Keratinocyte (primary cell): Measurements from ENCODE around the gene DPM3. TPM values are rescaled to one million over a fixed set of nuclear protein-coding genes. Genes with fewer than 3 reads are reported as not detected.
A peak's percentile ranks its signal among the peaks of the same experiment; 100 is the strongest.

Experiments used
- DNase-seq: peaks from one replicate; pipeline ENCODE4 v3.0.0-alpha.2; 2011; ENCODE audit warnings: low read depth, missing footprints, low spot score
- FAIRE-seq: peaks from 2 replicates; lab custom pipeline; 2011; peaks lifted over from hg19 to GRCh38; lab: Jason Lieb, UNC
- H2AFZ ChIP-seq: 2 replicates; pipeline ENCODE4 v1.6.0; 2012; ENCODE audit warnings: low read length, control low read depth, inconsistent platforms; ENCODE audit not compliant: control insufficient read depth
- H3K27ac ChIP-seq: 2 replicates; pipeline ENCODE4 v1.5.1; 2011; ENCODE audit warnings: low read length; ENCODE audit not compliant: control insufficient read depth, insufficient read depth
- H3K27me3 ChIP-seq: 3 replicates; pipeline ENCODE4 v1.6.0; 2011; ENCODE audit warnings: low read length; ENCODE audit not compliant: control insufficient read depth, insufficient read depth; ENCODE audit errors: extremely low read depth
- H3K36me3 ChIP-seq, 2 experiments: 2 replicates in 1 of 2; 3 replicates in 1 of 2; pipeline ENCODE4 v1.5.1; 2011; ENCODE audit warnings: low read length in 2 of 2, mild to moderate bottlenecking in 1 of 2; ENCODE audit not compliant: control insufficient read depth in 2 of 2, insufficient read depth in 2 of 2; ENCODE audit errors: extremely low read depth in 1 of 2
- H3K4me1 ChIP-seq: 3 replicates; pipeline ENCODE4 v1.5.1; 2011; ENCODE audit warnings: low read length; ENCODE audit not compliant: control insufficient read depth, insufficient read depth; ENCODE audit errors: extremely low read depth
- H3K4me2 ChIP-seq: 3 replicates; pipeline ENCODE4 v1.6.0; 2011; ENCODE audit warnings: low read depth, low read length; ENCODE audit not compliant: control insufficient read depth, insufficient read depth; ENCODE audit errors: extremely low read depth
- H3K4me3 ChIP-seq, 3 experiments: fragments of 200-600 bp in 1 of 3; sonication (generic) in 1 of 3; 2 replicates in 2 of 3; 3 replicates in 1 of 3; pipeline ENCODE4 v1.5.1; 2011 to 2016; ENCODE audit warnings: low read length in 3 of 3, mild to moderate bottlenecking in 3 of 3, control low read depth in 2 of 3, inconsistent platforms in 1 of 3, low read depth in 1 of 3, mixed read lengths in 1 of 3, mixed run types in 1 of 3, moderate library complexity in 1 of 3; ENCODE audit not compliant: control insufficient read depth in 2 of 3, insufficient read depth in 2 of 3; ENCODE audit errors: extremely low read depth in 1 of 3
- H3K79me2 ChIP-seq: 2 replicates; pipeline ENCODE4 v1.6.0; 2012; ENCODE audit warnings: low read length; ENCODE audit not compliant: control insufficient read depth, insufficient read depth
- H3K9ac ChIP-seq: 3 replicates; pipeline ENCODE4 v1.6.0; 2011; ENCODE audit warnings: low read length; ENCODE audit not compliant: control insufficient read depth, insufficient read depth; ENCODE audit errors: extremely low read depth
- H3K9me1 ChIP-seq: 3 replicates; pipeline ENCODE4 v1.6.0; 2011; ENCODE audit warnings: low read length; ENCODE audit not compliant: control insufficient read depth, insufficient read depth; ENCODE audit errors: extremely low read depth
- H3K9me3 ChIP-seq: 2 replicates; pipeline ENCODE4 v1.5.1; 2012; ENCODE audit warnings: low read depth, low read length; ENCODE audit not compliant: control insufficient read depth
- H4K20me1 ChIP-seq: 3 replicates; pipeline ENCODE4 v1.6.0; 2011; ENCODE audit warnings: low read length; ENCODE audit not compliant: control insufficient read depth, insufficient read depth; ENCODE audit errors: extremely low read depth
- CTCF ChIP-seq, 3 experiments: IDR thresholded peaks in 1 of 3; conservative IDR thresholded peaks in 1 of 3; optimal IDR thresholded peaks in 1 of 3; 2 replicates in 2 of 3; 3 replicates in 1 of 3; pipeline versions ENCODE3 to v1.5.1; 2011; ENCODE audit warnings: low read length in 3 of 3, mild to moderate bottlenecking in 3 of 3, moderate library complexity in 2 of 3, control low read depth in 1 of 3, inconsistent platforms in 1 of 3; ENCODE audit not compliant: insufficient read depth in 2 of 3; ENCODE audit errors: extremely low read depth in 1 of 3
- EZH2 ChIP-seq: IDR thresholded peaks from one replicate; pipeline ENCODE4 v1.6.1; 2012; ENCODE audit warnings: inconsistent platforms, mild to moderate bottlenecking, low read length, moderate library complexity
- dilution Hi-C: fragments of 300-500 bp; cut with MboI; formaldehyde crosslinking; loops from one replicate; pipeline ENCODE4 v1.7.0; 2020; ENCODE audit warnings: low sequenced_read_pairs; ENCODE audit not compliant: extremely low pct_ligation_motif_present
- polyA plus RNA-seq, 5 experiments: library from polyadenylated mRNA; depleted of rRNA in 3 of 5; stranded (reverse) in 3 of 5; stranded (forward) in 1 of 5; unstranded in 1 of 5; fragments of >200 nt; gene quantifications; 1 replicate in 1 of 5; 2 replicates in 3 of 5; 3 replicates in 1 of 5; pipeline versions ENCODE4 v1.2.1 to v1.2.3, GENCODE V29; 2011 to 2012; ENCODE audit warnings: missing spikeins in 2 of 5, low read depth in 1 of 5, low replicate concordance in 1 of 5

The DPM3 gene
- polyA plus RNA-seq, 1 donor (not counting 4 experiments of a cell fraction or from before 2014, with no cell fraction given): 29.3 TPM

- Histone ChIP-seq H3K4me3 (peak overlapping the region; percentile 69 to 94 (median 90)), H3K9ac (peak overlapping the region; percentile 92), H3K36me3 (peaks cover 11 to 13% of the 10 kb centered on the region in 2 experiments), H3K9me3 (no peaks in the 10 kb centered on the region), H3K27me3 (no peaks in the 10 kb centered on the region), H4K20me1 (no peaks in the 10 kb centered on the region), H3K27ac (no peak overlapping the region), H3K4me1 (peaks cover 23% of the 10 kb centered on the region), H2AFZ (peak overlapping the region; percentile 90), H3K4me2 (peak overlapping the region; percentile 82), H3K79me2 (peaks cover 16% of the 10 kb centered on the region), H3K9me1 (no peaks in the 10 kb centered on the region)
- dilution Hi-C loops: no loop called here
- no peak for TF ChIP-seq CTCF (optimal IDR thresholded peaks at IDR 0.05 in 1 of 3, IDR thresholded peaks at IDR 0.05 in 1 of 3, conservative IDR thresholded peaks at IDR 0.05 in 1 of 3; ENCODE audit: extremely low read depth in 1 of 3, insufficient read depth in 2 of 3, low read length in 3 of 3)
- DNase-seq (no peak), FAIRE-seq (no peak)
Measured at GRCh38 chr1:155174324-155175280, 34.3 kb upstream of the DPM3 start.

- Histone ChIP-seq H3K4me2 (peak within 1 kb of the TSS; percentile 82), H3K79me2 (peaks cover 16% of the 10 kb centered on the region), H3K36me3 (peaks cover 16 to 17% of the 10 kb centered on the region in 2 experiments), H3K4me3 (peak within 1 kb of the TSS; percentile 69 to 94 (median 90)), H3K27ac (peak within 1 kb of the TSS; percentile 86), H3K9me1 (no peaks in the 10 kb centered on the region), H2AFZ (peak within 1 kb of the TSS; percentile 90), H4K20me1 (no peaks in the 10 kb centered on the region), H3K9ac (peak within 1 kb of the TSS; percentile 92), H3K9me3 (no peaks in the 10 kb centered on the region), H3K4me1 (peaks cover 23% of the 10 kb centered on the region), H3K27me3 (no peaks in the 10 kb centered on the region)
- dilution Hi-C loops: no loop called here
- no peak for DNase-seq
- FAIRE-seq: no peak
- TF ChIP-seq CTCF (optimal IDR thresholded peaks at IDR 0.05 in 1 of 3, IDR thresholded peaks at IDR 0.05 in 1 of 3, conservative IDR thresholded peaks at IDR 0.05 in 1 of 3; ENCODE audit: extremely low read depth in 1 of 3, insufficient read depth in 2 of 3, low read length in 3 of 3) (no peak), EZH2 (no peak)
Measured at GRCh38 chr1:155173478-155174323, 33.4 kb upstream of the DPM3 start, which contains the start of gene TRIM46. Gene TRIM46 (plus strand): TSS chr1:155173849. CDS start chr1:155173967, 118 bp downstream.
